GM11168 (cell line): Measurements from ENCODE around the gene KCNQ1.

ENCODE experiments used
- in situ Hi-C: fragments of 300-500 bp; cut with MboI; formaldehyde crosslinking; loops from one replicate; pipeline ENCODE4 v1.12.0; 2022; ENCODE audit warnings: low sequenced_read_pairs; ENCODE audit not compliant: unreplicated experiment

The KCNQ1 gene

DNA sequence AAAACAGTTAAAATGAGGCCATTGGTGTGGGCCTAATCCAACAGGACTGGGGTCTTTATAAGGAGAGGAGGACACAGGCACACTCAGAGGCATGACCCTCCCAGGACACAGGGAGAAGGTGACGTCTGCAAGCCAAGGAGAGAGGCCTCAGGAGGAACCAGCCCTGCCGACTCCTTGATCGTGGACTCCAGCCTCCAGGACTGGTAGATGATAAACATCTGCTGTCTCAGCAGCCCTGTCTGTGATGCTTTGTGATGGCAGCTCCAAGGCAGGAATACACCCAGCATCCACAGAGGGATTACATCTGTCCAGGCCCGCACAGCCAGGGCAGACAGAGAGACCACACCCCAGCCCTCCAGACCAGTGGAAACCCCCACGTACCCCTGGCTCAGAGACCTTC, 422.3 kb downstream of the KCNQ1 start:
- in situ Hi-C loops = no loop called here

DNA sequence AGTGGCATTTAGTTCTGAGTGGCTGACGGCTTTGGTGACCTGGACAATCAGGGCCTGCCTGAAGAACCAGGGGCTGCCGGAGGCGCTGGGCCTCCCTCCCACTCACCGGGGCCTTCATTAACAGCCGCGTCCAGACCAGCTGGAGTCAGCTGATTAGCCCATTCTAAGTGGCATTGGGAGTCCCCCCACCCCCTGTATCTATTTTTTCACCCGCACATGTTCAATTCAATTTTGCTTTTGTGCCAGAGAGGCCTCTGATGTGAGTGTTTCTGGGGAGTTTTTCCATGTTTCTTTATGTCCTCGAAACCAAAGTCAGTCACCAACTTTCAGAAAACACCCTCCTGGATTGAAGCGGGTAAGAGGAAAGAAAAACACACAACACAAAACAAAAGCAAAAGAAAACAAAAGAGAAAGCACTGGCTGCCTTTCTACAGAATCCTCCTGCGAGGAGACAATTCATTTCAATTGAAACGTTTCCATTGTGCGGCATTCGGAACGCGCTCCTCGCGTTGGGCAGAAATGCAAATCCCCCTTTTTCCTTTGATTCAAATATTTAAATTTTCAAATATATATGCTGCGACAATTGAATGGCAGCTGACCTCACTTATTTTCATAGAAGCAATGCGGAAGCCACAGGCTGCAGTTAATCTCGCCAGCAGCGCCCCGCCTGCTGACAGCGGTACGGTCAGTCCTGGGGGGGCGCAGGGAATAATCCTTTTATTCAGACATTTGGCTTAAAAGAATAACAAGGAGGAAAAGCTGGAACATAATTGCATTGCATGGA, 423.1 kb downstream of the KCNQ1 start:
- in situ Hi-C loops = no loop called here

DNA sequence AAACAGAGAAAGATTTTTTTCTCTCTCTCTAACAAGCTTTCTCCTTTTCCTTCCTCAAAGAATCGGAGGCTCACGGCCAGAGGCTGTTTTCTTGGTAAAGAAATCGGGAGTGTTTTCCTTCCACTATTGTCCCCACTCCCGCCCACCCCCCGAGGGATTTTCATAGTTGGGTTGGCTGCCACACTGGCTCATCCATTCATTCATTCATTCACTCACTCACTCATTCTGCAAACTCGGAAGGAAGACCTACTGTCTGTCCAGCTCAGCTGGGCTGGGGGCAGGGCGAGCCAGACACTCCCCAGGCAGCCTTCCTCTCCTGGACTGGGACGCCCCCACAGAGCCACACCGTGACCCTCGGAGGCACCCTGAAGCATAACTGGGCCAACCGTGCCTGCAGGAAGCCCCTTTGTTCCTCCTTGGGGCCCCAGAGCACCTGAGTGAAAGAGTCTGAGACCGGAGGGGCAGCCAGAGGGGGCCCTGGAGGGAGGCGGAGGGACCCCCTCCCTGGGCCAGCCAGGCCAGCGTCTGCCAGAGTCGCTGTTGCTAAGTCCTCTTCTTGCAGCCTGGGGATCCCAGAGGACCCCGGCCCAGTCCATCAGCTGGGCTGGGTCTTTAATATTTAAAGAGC, 423.8 kb downstream of the KCNQ1 start:
- in situ Hi-C loops = no loop called here

DNA sequence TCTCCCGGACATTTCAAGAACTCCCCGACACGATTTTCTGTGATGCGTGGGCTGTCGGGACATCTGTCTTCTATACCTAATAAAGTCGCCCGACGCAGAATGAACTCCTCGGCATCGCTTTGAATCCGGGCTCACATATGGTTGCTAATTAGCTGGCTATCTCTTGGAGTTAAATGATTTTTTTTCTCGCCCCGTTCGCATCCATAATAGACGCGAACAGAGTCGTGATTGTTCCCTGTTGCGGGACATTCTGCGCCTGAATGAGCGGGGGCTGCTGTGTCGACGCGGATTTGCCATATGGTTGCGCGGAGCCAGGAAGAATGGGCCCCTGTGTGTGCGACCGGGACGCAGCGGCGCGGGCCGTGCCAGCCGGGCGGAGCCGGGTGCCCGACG, 424.3 kb downstream of the KCNQ1 start:
- in situ Hi-C loops = no loop called here

DNA sequence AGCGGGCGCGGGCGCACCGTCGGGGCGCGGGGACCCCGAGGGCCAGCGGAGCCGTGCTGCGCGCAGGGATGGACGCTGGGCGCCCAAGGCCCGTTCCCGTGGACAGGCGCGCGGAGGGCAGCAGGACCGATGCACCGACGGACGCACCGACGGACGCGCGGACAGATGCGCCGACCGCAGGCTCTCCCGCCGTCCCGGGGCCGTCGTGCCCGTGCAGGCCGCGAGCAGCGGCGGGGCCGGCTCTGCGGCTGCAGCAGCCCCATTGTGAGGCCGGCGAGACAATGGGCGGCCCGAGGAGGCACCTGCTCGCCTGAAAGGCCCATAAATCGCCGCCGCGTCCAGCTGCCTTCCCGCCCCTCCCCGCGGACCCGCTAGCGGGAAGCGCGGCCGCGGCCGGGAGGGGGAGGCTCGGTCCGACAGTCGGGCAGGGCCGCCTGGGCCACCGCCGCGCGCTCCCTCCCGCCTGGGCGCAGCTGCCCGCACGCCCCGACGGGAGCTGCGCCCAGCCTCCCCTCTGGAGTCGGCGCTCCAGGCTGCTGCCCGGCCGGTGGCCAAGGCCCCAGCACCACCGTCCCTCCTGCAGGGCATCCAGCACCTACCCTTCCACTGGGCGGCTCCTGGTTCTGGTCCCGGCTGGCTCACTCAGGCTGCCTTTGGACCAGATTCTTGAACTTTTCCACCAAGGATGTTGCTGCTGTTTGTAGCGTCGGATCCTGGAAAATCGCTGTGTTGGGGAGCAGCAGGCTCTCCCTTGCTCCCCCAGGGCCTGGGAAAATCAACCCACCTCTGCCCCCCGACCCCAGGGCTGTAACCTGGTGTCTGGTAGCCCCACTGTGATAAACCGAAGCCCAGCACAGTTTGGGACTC, 425.0 kb downstream of the KCNQ1 start:
- in situ Hi-C loops = no loop called here

DNA sequence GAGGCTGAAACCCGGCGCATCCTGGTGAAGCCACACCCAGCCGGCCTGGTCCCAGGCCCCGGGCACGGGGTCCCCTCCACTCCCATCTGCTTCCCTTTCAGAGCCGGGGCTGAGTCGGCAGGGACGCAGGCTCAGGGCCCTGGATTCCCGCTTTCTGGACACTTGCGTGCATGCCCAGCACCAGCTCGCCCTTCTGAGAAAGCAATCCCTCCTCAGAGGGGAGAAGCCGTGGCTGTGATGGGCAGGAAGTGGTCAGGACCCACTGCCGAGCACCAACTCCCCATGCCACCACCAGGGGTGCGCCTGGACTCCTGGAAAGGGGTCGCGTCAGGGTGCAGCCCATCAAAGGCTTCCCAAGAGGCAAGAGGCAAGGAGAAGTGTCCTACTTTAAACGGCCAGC, 425.7 kb downstream of the KCNQ1 start:
- in situ Hi-C loops = no loop called here

DNA sequence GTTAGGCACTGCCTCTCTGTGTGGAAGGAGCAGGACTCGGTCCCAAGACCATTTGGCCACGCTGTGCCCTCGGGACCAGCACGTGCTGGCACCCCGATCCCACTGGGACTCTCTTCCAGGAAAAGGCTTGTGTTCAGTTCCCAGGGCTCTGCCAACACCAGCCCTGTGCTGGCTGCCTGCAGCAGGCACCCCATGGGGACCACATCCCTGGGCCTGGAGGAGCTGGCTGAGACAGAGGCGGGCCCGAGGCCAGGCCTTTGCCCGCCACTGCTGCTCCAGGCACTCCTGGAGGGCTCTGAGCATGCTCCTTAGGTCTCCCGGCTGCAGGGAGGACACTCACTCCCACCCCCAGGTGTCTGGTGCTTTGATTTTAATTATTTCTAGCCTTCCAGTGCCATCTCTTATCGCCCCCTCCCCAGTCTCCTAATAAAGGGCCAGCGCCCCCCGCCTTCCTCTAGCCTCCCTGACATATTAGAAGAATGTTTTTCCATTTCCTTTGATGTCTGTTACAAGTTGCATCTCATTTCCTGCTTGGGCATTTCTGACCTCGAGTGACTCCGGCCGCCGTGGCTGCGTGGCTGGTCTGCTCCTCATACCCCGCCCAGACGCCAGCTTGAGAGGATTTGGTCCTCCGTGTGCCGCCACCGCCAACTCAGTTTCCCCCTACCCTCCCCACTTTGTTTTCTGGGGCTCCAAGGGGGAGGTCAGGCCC, 426.3 kb downstream of the KCNQ1 start:
- in situ Hi-C loops = no loop called here

DNA sequence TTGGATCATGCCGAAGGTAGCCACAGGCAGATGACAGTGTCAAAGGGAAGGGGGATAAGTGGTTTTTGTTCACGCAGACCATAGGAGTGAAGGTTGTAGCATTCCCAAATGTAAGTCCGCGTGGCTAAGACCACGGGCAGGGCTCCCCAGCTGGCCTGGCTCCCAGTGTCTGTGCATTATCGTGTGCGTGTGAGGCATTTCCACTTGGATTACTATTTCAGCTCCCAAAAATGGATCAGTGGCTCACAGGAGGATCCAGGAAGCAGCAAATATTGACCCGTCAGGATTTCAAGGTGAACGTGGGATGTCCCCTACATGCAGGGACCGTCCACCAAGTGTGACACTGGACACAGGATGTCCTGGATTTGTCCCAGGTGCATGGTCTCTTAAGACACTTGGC, 430.2 kb downstream of the KCNQ1 start:
- in situ Hi-C loops = loop anchor here (5.0 to 25.0 kb wide), 2 partner anchors 438 to 588 kb away; no protein-coding TSS in a partner anchor

DNA sequence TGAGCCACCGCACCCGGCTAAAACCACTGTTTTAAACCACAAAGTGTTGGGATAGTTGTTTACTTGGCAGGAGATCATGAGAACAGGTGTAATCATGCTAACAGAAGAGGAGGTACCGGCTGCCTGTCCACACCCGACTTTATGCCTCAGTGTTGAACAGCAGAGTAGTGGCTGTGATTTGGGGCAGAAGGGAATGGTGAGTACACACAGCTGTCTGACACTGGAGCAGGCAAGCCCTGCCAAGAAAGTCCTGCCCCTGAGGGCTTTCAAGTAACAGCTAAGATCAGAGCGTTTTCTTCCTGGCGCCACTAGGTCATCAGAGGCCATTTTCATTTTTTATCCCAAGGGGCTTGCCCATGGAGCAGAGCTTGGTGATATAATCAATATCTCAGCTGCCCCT, 432.7 kb downstream of the KCNQ1 start:
- in situ Hi-C loops = loop anchor here (5.0 to 25.0 kb wide), 2 partner anchors 440 to 590 kb away; no protein-coding TSS in a partner anchor

DNA sequence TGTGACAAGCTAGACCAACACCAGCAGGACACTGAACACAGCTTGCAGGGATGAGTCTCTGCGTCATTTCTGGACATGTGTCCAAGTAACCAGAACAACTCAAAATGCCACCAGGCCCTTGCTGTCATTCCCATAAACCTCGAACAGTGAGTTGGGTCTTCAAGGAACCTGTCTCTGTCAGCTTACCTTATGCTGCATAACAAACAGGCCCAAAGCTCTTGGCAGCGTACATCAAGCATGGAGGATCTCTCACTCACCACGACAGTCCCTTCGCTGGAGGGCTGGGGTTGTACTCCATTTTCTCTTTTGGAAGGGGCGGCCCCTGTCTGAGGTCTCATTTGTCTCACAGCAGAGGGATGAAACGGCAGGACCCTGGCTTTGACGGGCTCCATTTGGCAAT, 434.0 kb downstream of the KCNQ1 start:
- in situ Hi-C loops = loop anchor here (5.0 to 25.0 kb wide), 2 partner anchors 441 to 591 kb away; no protein-coding TSS in a partner anchor

DNA sequence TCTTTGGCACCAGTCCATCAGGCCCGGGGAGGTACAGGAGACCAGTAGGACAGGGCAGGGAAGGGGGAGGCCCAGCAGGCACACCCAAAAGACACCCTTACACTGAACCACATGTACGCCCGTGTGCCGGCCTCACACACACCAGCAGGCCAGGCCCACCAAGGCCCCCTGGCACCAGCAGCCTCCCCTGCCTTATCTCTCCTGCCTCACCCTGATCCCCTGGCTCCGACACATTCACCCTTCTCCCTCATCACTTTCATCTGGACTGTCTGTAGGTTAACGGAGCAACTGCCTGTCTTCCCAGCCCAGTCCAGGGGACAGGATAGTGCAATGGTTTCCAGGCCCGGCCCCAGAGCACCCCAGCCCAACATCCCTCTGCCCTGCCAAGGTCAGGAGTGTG, 435.8 kb downstream of the KCNQ1 start:
- in situ Hi-C loops = loop anchor here (25.0 kb wide), 1 partner anchor 593 kb away; no protein-coding TSS in a partner anchor

DNA sequence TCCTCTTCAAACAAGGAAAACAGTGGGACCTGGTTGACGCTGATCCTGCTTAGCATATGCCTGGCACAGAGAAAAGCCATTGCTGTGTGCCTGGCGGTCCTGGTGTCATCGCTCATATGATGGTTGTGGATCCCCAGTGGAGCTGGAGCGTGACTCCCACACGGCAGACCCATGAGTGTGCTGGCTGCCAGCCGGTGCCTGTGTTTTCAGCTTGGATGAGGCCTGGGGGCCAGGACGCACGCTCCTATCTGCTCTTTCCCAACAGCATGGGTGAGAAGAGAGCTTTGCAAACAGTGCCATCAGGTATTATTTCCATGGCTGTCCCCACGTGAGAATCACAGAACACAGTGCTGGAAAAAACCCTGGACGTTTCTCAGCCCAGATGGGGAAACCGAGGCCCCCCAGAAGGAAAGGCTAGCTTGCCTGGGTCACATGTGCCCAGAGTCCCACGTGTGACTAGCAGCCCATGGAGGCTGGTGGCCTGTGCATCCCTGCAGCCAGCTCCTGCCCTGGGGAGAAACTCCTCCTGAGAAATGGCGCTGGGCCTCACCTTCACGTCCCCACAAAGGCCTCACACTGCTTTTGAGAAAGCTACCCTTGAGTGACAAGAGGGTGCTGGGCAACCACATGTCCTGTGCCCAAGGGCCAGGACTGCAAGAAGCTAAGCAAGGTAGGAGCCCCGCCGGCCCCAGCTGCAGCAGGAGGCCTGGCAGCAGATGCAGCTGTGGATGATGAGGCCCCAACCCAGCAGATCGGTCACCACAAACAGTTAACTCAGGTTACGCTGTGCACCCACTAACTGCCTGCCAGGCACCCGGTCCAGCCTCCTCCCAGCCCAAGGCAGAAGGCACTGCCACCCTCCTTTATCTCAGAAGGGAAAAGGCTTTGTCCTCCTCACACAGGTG, 436.5 kb downstream of the KCNQ1 start:
- in situ Hi-C loops = loop anchor here (25.0 kb wide), 1 partner anchor 594 kb away; no protein-coding TSS in a partner anchor

DNA sequence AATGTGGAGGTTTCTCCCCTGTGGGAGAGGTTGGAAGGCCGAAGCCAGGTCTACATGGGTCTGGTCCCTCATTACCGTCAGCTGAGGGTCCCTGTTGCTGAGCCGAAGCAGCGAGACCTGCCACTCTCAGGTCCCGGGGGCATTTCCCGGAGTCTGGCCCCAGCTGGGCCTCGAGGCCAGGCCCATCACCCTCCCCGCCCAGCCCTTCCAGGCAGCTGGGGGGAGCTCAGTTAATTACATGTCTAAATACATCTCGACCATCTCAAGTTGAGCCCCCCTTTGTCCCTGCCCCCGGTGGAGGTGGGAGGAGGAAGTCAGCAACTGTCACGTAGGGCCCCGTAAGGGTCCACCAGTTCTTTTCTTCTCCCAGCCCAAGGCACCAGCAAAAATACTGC, 437.2 kb downstream of the KCNQ1 start:
- in situ Hi-C loops = loop anchor here (25.0 kb wide), 1 partner anchor 595 kb away; no protein-coding TSS in a partner anchor

DNA sequence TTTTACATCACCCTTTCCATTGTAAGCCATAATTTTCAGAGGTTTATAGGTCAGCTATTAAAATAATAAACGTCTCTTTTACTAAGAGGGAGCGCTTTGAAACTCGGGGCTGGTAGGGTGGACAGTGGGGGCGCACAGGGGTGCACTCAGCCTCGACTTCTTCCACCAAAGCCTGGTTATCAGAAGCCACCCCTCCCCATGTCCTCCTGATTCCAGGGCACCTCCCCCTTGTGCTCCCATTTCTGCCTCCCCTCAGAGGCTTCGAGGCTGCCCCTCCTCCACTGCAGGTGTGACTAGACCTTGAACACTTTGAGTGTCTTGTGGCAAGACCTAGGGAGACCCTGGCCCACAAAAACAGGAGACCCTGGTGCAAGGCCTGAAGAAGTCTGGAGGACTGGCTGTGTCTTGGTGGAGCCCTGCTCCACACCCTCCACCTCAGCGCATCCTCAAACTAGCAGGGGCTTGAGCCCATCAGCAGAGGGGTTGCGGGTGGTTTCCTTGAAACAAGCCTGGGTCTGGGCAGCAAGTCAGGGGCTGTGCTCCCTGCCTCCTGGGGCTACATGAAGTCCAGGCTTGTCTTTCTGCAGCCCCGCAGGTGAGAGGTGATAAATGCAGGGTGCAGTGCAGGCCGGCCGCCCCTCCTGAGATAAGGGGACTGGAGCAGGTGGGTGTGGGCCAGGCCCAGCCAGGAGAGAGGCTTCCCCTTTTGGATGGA, 437.7 kb downstream of the KCNQ1 start:
- in situ Hi-C loops = loop anchor here (25.0 kb wide), 1 partner anchor 595 kb away; no protein-coding TSS in a partner anchor

DNA sequence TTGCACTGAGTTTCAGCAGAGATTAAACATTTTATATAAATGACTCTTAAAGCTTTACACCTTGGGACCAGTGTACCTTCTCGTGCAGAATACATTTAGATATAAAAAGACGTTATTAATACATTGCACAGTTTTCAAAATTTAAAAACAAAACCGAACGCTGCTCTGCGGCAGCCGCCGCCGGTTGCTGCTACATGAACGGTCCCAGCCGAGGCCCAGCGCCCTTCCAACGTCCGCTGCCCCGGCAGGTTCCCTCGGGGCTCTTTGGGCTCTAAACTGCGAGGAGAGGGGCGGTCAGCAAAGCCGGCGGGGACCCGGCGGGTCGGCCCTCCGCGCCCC, 438.8 kb downstream of the KCNQ1 start:
- in situ Hi-C loops = loop anchor here (25.0 kb wide), 1 partner anchor 596 kb away; no protein-coding TSS in a partner anchor

DNA sequence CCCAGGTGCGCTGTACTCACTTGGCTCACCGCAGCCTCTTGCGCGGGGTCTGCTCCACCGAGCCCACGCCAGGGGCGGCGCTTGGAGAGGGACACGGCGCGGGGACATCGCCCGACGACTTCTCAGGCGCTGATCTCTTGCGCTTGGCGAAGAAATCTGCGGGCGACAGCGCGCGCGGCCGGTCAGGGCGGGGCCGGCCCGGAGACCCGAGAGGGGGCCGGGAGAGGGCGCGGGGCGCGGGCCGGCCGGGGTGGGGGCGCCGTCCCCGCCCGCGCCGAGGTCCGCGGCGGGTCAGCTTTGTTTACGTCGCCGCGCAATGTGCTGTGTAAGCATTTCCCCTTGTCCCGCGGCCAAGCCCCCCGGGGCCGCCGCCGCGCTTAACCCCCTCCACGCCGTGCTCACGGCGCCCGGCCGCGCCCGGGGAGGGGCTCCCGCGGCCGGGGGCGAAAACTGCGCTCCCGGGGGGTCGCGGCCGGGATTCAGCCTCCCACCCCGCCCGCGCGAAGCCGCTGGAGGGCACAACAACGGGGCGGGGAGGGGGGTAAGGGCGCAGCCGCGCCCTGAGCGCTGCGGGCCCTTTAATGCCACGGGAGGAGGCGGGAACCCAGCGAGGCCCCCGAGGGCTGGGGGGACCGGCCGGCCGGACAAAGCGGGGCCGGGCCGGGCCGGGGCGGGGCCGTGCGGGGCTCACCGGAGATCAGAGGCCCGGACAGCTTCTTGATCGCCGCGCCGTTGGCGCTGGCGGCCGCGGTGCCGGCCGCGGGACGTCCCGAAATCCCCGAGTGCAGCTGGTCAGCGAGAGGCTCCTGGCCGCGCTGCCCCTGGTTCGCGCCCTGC, 439.4 kb downstream of the KCNQ1 start:
- in situ Hi-C loops = loop anchor here (25.0 kb wide), 1 partner anchor 597 kb away; no protein-coding TSS in a partner anchor

DNA sequence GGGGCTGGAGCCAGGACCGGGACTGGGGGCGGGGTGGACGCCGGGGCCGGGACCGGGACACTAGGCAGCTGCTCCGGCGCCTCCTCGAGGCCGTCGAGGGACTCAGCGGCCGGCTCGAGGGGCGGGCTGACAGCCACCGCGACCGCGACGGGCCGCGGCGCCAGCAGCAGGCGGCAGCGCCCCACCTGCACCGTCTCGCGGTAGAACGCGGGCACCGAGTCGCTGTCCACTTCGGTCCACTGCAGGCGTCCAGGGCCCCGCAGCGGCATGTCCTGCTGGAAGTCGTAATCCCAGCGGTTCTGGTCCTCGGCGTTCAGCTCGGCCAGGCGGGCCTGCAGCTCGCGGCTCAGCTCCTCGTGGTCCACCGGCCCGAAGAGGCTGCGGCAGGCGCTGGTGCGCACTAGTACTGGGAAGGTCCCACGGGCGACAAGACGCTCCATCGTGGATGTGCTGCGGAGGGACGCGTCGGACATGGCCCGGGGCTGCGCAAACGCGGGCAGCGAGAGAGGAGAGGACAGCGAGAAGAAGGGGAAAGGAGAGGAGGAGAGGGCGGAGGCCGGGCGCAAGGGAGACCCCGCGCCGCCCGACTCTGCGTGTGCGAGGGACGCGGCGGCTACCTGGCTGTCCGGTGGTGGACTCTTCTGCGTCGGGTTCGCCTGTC, 440.3 kb downstream of the KCNQ1 start:
- in situ Hi-C loops = loop anchor here (5.0 to 25.0 kb wide), 2 partner anchors 353 to 598 kb away; no protein-coding TSS in a partner anchor
